Mesothelial cell of epicardium (in vitro differentiated cells): ENCODE measurements around the gene GRM7. TPM values are rescaled to one million over a fixed set of nuclear protein-coding genes. Genes with fewer than 3 reads are reported as not detected.

ENCODE experiments used
- DNase-seq, 2 experiments: peaks; one replicate each; pipeline ENCODE4 v3.0.0; 2021; ENCODE audit warnings: low spot score in 2 of 2; ENCODE audit not compliant: unreplicated experiment in 2 of 2
- H3K27ac Mint-ChIP-seq: 2 replicates; pipeline ENCODE4 v1.8.0; 2021; ENCODE audit warnings: mixed read lengths
- H3K27me3 Mint-ChIP-seq: 2 replicates; pipeline ENCODE4 v1.8.0; 2021; ENCODE audit warnings: low read depth, mixed read lengths
- H3K36me3 Mint-ChIP-seq: 2 replicates; pipeline ENCODE4 v1.8.0; 2021; ENCODE audit warnings: mixed read lengths
- H3K4me1 Mint-ChIP-seq: 2 replicates; pipeline ENCODE4 v1.8.0; 2021; ENCODE audit warnings: mixed read lengths
- H3K4me3 Mint-ChIP-seq: 2 replicates; pipeline ENCODE4 v1.8.0; 2021; ENCODE audit warnings: mild to moderate bottlenecking, moderate library complexity, mixed read lengths
- H3K9me3 Mint-ChIP-seq: 2 replicates; pipeline ENCODE4 v1.8.0; 2021; ENCODE audit warnings: mixed read lengths
- total RNA-seq: library from RNA; stranded (reverse); gene quantifications from 3 replicates; pipeline ENCODE4 v1.2.1, GENCODE V29; 2021
- TF ChIP-seq, protein P1 (sequence below): fragments of 200-600 bp; sonication (generic); IDR thresholded peaks from one replicate; pipeline ENCODE4 v1.5.0; 2021; ENCODE audit warnings: antibody characterized with exemption; ENCODE audit not compliant: unreplicated experiment

Gene GRM7
- total RNA-seq, 1 donor from 2014 or later = 0.69 TPM

DNA sequence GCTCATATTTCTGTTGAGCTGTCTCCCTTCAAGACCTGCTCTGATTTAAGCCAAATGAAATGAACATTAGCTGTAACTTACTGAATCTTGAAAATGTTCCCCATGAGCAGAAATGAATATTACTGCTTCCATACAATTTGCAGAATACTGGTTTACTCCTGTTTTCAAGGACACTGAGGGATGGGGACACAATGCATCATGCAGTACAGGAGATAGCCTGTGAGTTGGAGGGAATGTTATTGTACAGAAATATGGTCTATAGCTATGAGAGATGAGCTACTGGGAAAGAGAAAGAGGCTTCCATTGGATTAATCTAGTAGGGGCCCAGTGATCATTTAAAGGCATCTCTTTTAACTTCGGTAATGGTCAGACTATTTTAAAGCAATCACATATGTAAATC is 798.2 kb downstream of the GRM7 start:
- TF ChIP-seq, protein P1, sequence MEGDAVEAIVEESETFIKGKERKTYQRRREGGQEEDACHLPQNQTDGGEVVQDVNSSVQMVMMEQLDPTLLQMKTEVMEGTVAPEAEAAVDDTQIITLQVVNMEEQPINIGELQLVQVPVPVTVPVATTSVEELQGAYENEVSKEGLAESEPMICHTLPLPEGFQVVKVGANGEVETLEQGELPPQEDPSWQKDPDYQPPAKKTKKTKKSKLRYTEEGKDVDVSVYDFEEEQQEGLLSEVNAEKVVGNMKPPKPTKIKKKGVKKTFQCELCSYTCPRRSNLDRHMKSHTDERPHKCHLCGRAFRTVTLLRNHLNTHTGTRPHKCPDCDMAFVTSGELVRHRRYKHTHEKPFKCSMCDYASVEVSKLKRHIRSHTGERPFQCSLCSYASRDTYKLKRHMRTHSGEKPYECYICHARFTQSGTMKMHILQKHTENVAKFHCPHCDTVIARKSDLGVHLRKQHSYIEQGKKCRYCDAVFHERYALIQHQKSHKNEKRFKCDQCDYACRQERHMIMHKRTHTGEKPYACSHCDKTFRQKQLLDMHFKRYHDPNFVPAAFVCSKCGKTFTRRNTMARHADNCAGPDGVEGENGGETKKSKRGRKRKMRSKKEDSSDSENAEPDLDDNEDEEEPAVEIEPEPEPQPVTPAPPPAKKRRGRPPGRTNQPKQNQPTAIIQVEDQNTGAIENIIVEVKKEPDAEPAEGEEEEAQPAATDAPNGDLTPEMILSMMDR = no peak
- H3K4me1 Mint-ChIP-seq = no peaks in the 10 kb centered on the region
- H3K27me3 Mint-ChIP-seq = no peaks in the 10 kb centered on the region
- no peak overlapping the region for H3K4me3 Mint-ChIP-seq
- no peaks in the 10 kb centered on the region for H3K36me3 Mint-ChIP-seq
- no peaks in the 10 kb centered on the region for H3K9me3 Mint-ChIP-seq
- H3K27ac Mint-ChIP-seq = no peak overlapping the region
- no peak for DNase-seq

DNA sequence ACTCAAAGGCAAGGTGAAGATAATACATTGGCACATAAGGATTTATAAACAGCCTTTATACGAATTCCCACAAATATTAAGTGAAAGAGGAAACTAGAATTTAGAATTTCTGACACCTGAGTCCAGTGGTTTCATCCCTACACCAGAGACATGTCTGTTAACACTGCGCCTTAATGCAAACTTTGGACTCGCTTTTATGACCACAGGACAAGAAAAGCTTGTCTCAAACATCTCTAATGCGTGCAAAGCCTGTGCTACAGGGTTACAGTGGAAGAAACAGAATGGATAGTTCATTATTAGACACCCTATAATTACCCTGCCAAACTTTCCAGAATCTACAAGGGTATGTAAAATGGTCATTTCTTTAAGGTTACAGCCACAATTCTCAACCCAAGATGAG is 802.9 kb downstream of the GRM7 start:
- no peak for DNase-seq

DNA sequence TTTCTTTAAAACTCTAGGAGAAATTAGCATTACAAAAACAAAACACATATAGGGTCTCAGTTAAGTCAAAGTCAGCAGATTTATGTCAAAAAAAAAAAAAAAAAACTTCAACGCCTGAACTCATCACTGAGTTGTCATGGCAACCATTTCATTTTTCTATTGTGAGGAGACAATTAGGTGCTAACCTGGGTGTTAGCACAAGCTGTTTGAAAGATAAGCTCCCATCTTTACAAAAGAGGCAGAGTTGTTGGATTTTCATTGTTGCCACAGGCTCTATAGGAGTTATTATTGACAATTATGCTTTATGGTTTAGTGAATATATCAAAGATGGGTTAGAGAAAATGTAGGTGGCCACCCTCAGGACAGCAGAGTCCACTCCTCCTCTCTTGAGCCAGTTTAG is 806.9 kb downstream of the GRM7 start:
- peaks cover 3% of the 10 kb centered on the region for H3K27me3 Mint-ChIP-seq
- no peak for DNase-seq
- no peak overlapping the region for H3K4me3 Mint-ChIP-seq
- no peaks in the 10 kb centered on the region for H3K36me3 Mint-ChIP-seq
- TF ChIP-seq, protein P1 = no peak
- no peaks in the 10 kb centered on the region for H3K4me1 Mint-ChIP-seq
- H3K9me3 Mint-ChIP-seq = no peaks in the 10 kb centered on the region
- no peak overlapping the region for H3K27ac Mint-ChIP-seq

More for the DNA sequence above, 802.9 kb downstream of the GRM7 start:
- Mint-ChIP-seq H3K27ac (no peak overlapping the region), H3K36me3 (no peaks in the 10 kb centered on the region), H3K4me1 (no peaks in the 10 kb centered on the region), H3K9me3 (no peaks in the 10 kb centered on the region), H3K4me3 (no peak overlapping the region), H3K27me3 (no peaks in the 10 kb centered on the region)
- TF ChIP-seq, protein P1 = no peak

DNA sequence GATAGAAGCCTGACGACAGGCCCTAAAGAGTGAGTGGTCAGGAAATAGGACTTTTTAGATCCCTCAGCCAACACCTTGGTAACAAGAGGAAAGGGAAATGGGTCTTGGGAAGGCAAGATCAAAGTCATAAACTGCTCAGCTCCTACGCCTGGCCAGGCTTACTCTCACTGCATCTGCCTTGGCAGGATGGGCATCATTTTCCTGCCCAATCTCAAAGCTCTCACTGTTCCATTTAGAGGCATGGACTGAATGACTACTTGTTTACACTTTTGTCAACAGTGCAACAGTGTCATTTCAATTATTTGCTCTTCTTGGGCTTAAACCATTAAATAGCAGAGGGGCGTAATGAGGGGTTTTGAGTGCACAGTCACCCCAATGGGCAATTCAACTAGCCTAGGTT is 808.7 kb downstream of the GRM7 start:
- Mint-ChIP-seq H3K9me3 (no peaks in the 10 kb centered on the region), H3K27me3 (peaks cover 3% of the 10 kb centered on the region), H3K4me1 (no peaks in the 10 kb centered on the region), H3K27ac (no peak overlapping the region), H3K36me3 (no peaks in the 10 kb centered on the region), H3K4me3 (no peak overlapping the region)
- DNase-seq = no peak
- TF ChIP-seq, protein P1 = no peak

DNA sequence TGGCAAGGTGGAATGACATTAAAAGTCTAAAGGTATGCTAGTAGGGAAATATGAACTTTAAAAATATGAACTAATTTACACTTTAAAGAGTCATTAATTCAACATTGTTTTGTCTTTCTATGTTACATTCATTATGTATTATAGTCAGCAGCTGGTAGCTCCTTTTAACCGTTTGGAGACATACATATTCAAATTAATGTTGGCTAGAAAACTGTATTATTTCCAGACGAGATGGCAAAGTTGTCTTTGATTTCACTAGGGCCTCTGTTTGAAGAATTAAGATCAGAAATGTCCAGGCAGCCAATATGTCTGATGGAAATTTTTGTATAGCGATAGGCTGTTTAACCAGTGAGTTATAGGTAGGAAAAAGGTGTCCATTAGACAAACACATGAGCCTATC is 817.6 kb downstream of the GRM7 start:
- Mint-ChIP-seq H3K27me3 (no peaks in the 10 kb centered on the region), H3K4me1 (peaks cover 11% of the 10 kb centered on the region), H3K9me3 (no peaks in the 10 kb centered on the region), H3K27ac (no peak overlapping the region), H3K4me3 (no peak overlapping the region), H3K36me3 (no peaks in the 10 kb centered on the region)
- no peak for DNase-seq
- TF ChIP-seq, protein P1 = no peak

DNA sequence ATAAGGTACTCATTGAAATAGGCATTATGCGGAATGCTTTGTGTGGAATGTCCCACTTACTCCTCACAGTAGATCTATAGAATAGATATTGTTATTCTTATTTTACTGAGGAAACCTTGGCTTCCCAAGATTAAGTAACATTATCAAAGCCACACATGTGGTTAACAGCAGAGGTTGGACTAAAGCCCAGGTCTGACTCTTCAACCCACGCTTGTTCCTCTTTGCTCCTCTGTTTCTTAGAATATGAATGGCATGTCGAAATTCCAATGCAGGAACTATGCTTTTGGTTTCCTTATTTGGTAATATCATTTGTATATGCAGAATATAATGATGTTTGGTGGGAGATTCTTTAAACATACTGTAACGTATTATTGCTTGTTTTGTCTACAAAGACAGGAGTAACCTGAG is 821.9 kb downstream of the GRM7 start:
- H3K27ac Mint-ChIP-seq = peak overlapping the region; percentile 85

More for the DNA sequence above, 821.9 kb downstream of the GRM7 start:
- no peak for DNase-seq
- Mint-ChIP-seq H3K4me1 (peaks cover 11% of the 10 kb centered on the region), H3K4me3 (no peak overlapping the region), H3K36me3 (no peaks in the 10 kb centered on the region), H3K9me3 (peaks cover 11% of the 10 kb centered on the region), H3K27me3 (no peaks in the 10 kb centered on the region)
- TF ChIP-seq, protein P1 = no peak
